GM19324 (cell line): ENCODE data around the gene NSMCE1.

Experiments
- ATAC-seq: cut with Tn5 transposase; IDR thresholded peaks from one replicate; pipeline ENCODE4 v1.9.1; 2021; ENCODE audit warnings: mild to moderate bottlenecking, moderate library complexity; ENCODE audit not compliant: unreplicated experiment, low FRiP score

The NSMCE1 gene

DNA sequence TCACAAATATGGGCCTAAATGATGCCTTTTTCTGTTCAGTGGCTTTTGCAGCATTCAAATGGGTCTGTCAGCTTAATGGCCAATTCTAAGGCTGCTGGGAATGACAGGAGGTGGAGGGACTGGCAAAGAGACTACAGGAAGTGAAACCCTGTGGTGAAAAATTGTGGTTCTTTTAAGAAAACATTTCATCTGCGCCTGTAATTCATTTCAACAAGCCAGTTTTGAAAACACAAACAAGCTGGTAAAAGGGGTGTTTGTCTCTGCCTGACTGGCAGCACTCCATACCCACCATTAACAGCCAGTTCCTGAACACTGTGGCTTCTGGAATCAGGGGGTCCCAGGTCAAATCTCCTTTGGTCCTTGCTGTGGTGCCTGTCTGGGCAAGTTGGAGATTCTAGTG, 68.8 kb downstream of the NSMCE1 start:
- ATAC-seq: peak; percentile 36

DNA sequence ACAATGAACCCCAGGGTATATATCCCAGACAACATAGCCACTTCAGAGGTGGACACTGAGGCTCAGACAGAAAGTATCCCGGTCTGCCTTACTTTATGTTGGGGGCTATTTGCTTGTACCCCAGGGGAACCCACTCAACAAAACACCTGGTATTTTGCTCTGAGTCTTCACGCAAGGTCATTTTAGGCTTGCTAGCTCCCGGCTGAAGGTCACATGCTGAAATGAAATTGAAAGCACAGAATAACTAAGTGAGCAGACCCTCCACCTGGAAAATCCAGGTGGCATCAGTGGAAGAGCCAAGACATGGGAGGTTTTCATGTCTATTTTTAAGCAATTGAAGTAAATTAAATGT, 69.4 kb downstream of the NSMCE1 start:
- no peak for ATAC-seq

DNA sequence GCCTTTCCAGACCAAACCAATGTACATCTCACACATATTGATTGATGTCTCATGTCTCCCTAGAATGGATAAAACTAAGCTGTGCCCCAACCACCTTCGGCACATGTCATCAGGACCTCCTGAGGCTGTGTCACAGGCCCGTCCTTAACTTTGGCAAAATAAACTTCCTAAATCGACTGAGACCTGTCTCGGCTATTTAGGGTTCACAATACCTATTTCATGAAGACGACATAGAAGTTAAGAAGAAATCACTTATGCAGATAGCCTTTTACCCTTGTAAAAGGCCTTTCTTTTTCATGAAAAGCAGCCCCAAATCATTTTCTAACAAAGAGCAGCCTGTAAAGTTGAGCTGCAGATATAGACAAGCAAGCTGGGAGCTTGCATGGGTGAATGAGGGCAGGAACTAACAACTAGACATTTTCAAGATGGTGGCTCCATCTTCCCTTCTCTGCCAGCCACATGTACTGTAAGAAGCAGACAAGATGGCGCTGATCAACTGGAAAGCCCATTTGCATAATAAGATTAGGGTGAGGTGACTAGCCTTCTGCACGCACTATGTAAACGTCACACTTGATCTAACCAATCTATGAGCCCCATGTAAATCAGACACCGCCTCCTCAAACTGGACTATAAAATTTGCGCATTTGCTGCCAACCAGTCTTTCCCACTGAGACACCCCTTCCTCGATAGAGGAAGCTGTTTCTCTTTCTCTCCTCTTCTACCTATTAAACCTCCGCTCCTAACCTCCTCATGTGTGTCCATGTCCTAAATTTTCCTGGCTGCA, 69.9 kb downstream of the NSMCE1 start:
- no peak for ATAC-seq

DNA sequence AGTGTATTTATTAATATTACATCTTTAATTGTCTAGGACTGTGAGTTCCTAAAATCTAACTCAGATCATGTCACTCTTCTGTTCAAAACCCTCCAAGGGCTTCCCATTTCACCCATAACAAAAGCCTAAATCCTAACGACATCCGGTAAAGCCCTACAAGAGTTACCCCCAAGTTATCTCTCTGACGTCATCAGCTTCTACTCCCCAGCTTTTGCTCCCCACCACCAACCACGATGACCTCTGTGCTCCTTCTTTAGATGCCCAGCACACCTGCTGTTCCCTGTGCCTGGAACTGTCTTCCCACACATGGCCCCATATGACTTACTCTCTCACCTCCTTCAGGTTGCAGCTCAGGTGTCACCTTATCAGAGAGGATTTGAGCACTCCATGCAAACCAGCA, 71.6 kb downstream of the NSMCE1 start:
- no peak for ATAC-seq

DNA sequence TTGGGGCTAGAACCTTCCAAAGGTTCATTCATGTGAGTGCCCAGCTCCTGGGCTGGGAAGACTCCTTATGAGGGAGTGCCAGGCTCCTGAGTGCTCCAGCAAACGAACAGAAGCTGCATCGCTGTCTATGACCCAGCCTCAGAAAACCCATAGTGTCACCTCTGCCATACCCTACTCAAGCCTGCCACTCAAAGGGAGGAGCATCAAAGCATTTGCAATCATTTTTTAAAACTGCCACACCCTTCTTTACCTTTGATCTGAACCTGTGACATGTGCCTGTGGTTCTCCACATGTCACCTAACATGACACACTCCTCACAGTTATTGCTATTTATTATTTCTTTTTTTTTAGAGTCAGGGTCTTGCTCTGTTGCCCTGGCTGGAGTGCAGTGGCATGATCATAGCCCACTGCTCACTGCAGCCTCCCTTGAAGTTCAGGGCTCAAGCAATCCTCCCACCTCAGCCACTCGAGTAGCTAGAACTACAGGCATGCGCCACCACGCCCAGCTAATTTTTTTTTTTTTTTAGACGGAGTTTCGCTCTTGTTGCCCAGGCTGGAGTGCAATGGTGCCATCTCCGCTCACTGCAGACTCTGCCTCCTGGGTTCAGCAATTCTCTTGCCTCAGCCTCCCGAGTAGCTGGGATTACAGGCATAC, 72.5 kb downstream of the NSMCE1 start:
- ATAC-seq: no peak

DNA sequence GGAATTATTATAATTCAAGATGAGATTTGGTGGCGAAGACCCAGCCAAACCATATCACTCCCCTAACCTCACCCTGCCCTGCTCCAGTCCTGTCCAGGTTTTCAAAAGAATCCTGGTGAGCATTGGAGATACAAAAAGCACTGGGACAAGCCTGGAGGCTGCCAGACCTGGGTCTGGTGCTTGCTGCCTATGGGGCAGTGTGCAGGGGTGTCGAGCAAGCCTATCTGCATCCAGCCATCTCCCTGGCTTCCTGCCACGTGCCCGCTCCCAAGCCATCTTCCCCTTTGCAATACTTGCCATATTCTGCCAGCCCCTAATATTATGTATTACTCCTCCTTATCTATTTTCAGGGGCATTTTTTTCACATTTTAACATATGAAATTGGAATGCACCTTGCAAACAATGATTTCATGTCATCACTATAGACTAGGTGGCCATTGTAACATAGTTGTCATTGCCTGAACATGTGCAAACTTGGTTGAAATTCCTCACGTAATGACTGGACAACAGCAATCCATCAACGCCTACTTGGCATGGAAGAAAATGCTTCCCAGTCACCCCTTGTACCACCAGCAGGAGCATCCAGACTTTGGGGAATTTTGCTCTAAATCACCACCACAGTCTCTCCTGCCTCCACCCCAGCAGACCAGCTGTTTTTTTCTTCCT, 73.4 kb downstream of the NSMCE1 start:
- ATAC-seq: no peak

DNA sequence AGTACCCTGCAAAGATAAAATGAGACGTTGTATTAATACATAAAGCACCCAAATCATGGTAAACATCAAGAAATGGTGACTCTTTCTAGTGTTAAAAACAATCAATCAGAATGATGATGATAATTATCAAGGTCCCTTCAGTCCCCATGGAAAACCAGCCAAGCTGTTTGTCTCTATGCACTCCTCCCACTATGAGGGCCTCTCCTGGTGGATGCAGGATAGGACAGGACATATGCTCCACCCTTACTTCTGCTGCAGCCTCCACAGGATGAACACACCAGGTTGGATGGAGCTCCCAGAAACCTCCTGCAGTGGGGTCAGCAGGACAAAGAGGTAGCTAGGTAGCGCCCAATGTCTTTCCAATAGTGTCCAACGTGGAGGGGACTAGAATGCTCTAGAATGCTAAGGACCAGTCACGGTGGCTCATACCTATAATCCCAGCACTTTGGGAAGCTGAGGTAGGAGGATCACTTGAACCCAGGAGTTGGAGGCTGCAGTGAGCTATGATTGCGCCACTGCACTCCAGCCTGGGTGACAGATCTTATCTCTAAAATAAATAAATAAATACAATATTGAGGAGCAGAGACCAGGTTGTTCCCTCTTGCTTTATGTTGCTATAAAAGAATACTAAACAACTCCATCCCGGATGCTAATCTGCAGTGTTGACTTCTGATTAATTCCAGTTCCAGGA, 75.1 kb downstream of the NSMCE1 start:
- ATAC-seq: no peak

DNA sequence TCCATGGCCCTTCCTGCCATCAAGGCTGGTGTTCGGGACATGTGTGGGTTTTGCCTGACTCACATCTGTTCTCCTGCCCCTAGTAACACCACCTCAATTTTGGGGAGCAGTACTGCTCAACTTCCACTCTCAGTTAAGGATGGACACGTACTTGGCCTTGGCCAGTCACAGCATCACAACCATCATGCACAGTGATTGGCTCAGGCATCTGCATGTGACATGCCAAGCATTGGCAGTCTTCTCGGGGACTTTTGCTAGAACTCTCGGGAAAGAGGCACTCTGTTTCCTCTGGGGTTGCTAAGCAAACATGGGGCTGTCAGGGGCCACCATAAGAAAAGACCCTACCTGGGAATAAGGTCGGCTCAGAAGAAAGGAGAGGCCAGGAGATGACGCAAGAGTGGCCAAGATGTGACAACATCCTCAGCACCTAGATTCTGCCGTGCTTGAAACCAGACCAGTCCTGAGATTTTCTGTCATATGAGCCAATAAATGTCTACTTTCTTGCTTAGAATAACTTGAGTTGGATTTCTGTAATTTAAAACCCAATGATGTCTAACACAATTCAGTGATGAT, 77.1 kb downstream of the NSMCE1 start:
- ATAC-seq: no peak

DNA sequence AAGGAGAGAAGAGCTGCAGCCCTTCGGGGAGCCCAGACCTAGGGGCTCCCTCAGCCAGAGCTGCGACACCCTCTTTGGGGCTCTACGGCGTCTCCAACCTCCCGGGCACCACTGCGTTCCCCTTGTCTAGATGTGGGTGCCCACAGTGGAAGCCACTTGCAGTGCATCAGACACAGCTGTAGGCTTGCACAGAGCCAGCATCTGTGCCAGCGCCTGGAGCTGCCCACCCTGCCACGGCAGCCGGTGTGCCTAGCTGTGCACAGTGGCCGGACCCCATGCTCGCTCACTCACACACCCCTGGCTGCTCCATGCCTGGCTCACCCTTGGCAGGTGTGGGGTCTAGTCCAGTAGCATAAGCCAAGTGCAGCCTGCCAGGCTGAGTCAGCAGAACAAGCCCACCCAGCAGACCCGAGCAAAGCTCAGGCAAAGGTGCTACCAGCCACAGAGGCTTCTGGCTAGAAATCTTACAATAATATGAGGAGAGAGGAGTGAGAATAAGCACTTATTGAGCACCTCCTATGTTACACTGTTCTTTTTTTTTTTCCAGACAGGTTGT, 78.2 kb downstream of the NSMCE1 start:
- ATAC-seq: no peak

DNA sequence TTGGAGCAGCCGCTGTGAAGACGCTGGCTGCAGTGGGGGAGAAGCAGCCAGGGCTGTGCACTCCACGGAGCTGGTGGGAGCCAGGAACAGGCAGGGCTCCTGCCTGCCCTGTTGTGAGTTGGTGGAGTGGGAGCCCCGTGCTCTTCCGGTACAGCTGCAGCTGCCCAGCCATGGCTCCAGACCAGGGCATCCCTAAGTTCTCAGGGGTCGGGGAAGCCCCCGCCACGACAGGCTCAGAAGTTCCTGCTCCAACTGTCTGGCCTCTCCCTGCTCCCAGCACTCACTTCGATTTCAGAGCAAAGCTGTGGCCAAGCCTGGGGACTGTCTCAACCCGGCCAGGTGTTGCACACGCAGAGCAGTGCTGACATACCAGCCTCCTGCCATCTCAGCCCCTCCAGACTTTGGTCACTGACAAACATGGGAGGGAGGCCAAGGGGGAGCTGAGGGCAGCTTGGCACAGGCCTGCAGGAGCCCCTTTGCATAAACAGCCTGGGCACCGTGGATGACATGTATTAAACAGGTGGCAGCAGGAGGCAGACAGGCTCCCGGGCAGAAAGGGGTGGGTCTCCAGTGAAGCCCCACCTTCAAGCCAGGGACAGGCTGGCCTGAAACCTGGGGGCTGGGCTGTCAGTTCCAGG, 79.1 kb downstream of the NSMCE1 start:
- no peak for ATAC-seq

DNA sequence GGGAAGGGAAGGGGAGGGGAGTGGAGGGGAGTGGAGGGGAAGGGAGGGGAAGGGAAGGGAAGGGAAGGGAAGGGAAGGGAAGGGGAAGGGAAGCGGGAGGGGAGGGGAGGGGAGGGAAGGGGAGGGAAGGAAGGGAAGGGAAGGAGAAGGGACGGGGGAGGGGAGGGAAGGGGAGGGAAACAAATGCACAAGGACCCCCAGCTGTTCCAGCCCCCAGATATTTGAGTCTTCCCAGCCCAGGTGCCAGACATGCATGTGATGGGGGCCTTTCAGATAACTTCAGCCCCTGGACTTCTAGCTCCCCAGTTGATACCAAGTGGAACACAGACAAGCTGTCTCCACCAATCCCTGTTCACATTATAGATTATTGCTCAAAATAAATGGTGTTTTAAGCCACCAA, 79.9 kb downstream of the NSMCE1 start:
- no peak for ATAC-seq

DNA sequence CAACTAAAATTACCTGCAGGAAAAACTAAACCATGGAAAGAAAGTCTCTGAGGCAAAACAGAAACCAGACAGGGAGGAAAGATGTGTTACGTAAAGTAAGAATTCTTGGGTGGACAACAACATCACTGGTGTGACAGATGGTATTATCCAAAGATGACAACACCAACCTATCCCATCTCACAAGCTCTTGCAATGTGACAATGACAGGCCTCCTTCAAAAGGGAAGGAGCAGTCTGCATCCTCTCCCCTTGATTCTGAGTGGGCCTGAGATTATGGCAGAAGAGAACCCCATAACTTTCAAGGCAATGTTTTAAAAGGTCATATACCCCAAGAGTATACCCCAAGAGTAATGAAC, 82.8 kb downstream of the NSMCE1 start:
- ATAC-seq: no peak

DNA sequence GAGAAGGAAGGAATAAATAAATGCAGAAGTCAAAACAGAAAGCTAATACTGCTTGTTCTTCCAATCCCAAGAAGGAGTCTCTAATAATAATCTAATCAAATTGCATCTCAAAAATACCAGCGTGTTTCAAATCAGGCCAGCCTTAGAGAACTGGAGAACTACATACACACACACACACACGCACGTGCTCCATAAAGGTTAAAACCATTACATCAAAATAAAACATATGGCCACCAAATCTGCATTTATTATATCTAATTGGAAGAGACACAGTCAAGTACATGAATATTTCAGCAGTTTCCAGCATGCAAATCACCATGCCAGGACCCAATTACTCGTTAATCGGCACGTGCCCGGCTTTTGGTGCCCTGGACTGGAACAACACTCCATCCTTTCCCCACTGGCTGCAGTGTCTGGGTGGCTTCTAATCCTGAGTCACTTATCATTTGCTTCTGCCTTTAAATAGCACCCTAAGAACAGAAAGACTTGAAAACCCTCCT, 85.6 kb downstream of the NSMCE1 start:
- no peak for ATAC-seq

DNA sequence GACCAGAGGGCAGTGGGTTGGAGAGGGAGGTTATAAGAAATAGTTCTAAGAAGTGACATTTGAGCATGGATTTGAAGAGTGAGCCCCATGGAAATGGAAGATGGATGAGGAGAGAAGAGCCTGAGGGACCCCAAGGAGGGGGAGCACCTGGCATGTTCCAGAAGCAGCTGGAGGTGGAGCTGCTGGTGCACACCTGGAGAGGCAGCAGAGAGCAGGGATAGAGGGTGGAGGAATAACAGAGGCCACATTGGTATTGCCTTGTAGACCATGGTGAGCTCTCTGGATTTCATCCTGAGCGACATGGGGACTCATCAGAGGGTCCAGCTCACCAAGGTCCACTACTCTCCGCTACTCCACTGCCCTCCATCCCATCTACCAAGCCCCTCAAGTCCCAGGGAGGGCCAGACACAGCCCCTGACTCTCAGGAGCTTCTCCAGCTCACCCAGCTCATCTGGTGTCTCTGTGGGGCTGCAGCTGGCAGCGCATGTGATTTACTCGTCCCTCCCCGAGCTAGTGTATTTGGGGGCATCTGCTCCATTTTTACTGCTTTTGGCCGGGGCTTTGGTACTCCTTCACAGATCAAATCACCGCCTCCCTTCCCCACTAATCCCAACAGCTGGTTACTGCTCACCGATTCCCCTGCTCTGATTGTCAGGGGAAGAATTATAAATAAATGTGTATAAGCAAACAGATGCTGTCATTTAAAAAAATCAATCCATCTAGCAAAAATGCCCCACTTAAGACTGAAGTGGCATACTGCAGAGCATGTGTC, 87.4 kb downstream of the NSMCE1 start:
- ATAC-seq: no peak

DNA sequence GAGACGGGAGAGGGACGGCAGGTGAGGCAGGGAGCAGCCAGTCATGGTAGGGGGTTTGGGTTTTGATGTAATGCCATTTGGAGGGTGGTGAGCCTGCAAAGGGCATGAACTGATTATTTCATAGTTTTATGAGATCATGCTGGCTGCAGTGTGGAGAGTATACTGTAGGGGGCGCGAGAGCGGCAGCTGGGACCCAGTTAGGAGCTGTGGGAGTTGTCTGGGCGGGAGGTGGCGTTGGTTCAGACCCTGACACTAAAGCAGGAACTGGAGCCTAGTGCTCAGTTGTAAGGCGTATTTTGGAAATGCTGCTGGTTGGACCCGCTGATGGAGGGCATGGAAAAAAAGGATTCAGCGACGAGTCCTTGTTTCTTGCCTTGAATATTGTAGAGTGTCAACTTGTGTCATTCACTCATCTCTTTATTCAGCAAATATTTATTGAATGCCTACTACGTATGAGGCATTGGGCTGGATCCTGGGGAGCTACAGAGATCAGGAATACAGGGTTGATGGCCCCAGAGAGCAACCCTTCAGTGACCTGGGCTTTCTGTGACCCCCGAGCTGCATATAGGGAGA, 89.0 kb downstream of the NSMCE1 start:
- peak; percentile 66 for ATAC-seq

DNA sequence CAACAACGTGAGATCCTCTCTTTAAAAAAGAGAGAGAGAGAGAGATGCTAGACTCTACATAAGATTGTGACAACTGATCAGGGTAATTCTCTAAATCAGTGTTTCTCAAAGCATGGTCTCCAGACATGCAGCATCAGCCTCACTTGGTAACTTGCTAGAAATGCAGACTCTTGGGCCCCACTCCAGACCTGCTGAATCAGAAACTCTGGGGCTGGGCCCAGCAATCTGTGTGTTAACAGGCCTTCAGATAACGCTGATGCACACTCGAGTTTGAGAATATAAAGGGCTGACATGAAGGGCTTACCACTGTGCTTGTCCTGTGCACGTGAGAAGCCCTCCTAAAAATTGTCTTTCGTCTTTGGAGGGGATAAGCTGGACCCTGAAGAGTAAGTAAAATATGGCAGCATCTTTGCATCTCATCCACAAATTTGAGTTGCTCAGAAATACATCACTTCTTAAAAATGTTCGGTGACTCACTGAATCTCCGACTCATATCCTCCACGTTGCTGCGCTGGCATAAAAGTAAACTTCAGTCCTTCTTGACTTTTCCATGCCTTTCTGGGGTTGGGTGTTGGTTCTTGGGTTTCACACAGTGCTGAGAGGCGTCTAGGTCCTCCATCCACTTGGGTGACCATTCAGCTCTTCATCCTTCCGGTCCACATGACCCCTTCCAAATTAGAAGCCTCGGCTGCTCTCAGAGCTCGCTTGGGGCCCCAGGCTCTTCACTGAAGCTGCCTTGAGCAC, 91.4 kb downstream of the NSMCE1 start:
- ATAC-seq: no peak

DNA sequence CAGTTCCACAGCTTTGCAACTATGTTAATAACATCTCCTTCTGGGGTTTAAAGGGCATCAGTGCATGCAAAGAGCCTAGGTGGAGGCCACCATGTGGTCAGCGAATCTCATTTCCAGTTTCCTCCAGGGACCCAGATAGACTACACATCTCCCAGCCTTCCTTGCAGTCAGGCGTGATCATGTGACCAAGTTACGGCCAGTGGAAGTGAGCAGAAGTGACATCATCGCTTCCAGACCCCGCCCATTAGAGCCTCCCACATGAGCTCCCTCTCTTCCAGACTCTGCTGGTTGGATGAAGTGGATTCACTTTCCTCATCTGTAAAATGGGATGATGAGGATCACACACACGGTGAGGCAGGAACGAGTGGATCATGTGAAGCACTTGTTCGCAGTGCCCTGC, 92.7 kb downstream of the NSMCE1 start:
- no peak for ATAC-seq
